ENCODE data around the gene AP3S2. TPM values are rescaled to one million over a fixed set of nuclear protein-coding genes. Genes with fewer than 3 reads are reported as not detected.

Gene AP3S2
- total RNA-seq, 2 experiments from 2014 or later, result 12.4 to 15.3 TPM

DNA sequence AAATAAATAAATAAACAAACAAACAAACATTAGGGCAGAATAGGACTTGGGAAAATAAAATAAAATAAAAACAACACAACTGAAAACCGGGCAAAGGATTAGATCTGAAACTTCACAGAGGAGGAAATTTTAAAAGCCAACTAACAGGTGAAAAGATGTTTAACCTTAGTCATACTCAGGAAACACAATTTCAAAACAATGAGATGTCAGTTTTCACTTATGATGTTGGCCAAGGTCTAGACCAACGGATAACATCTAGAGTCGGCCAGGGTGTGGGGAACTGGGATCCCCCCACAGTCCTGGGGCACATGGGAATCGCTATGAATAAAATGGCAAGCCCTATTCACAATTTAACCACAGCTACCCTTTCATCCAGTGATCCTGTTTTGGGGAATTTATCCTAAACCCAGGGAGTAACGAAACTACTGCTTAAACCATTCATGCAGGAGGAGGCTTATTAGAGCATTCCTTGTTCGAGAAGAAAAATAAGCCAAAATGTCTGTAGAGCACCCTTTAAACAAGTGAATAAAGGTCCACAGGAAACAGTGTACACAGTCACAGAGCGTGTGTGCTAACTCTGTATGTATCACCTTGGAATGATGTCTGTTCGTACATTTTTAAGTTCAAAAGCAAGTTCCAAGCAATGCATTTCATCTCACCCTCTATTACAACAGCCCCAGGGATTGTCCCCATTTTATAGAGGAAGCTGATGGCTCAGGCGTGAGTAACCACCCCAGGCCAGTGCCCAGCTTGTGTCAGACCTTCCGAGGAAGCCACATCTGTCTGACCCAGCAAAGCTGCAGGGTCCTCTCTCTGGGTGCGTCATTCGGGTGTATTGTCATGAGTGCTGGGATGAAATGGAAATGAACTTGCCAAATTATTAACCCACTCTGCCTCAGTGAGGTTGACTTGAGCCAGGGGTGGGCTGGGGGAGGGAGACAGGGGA is 72.9 kb downstream of the AP3S2 start:
- CTCF ChIA-PET, result no interaction called here
- POLR2A ChIA-PET, result no interaction called here
- no peaks in the 10 kb centered on the region for H3K9me3 Mint-ChIP-seq (ENCODE audit: low read depth)
- ATAC-seq, result peak; percentile 23
- no peak for DNase-seq
- H3K4me3 Mint-ChIP-seq, result no peak overlapping the region
- no peak overlapping the region for H3K27ac Mint-ChIP-seq
- no peaks in the 10 kb centered on the region for H3K4me1 Mint-ChIP-seq
- intact Hi-C loops (cut with DNase I, micrococcal nuclease), result no loop called here
- H3K27me3 Mint-ChIP-seq, result peaks cover 29% of the 10 kb centered on the region
- no peaks in the 10 kb centered on the region for H3K36me3 Mint-ChIP-seq (ENCODE audit: low read depth)

DNA sequence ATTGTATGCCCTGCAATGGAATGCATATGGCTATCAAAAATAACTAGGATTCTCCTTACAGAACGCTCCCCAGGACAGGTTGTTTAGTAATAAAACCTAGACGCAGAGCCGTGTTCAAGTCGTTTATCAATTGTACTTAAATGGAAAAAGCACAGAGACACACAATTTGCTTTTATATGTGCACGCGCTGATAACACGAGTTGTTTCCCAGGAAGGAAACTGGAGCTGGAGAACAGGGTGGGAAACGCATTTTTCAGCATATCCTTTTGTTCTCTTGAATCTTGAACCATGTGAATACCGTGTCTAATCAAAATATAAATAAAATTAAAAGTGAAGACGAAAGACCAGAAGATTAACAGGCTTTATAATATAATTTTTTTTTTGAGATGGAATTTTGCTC is 75.5 kb downstream of the AP3S2 start:
- POLR2A ChIA-PET, result no interaction called here
- CTCF ChIA-PET, result no interaction called here
- peaks cover 6% of the 10 kb centered on the region for H3K4me1 Mint-ChIP-seq
- no peaks in the 10 kb centered on the region for H3K9me3 Mint-ChIP-seq (ENCODE audit: low read depth)
- DNase-seq (no peak), ATAC-seq (no peak)
- peaks cover 7% of the 10 kb centered on the region for H3K36me3 Mint-ChIP-seq (ENCODE audit: low read depth)
- H3K27ac Mint-ChIP-seq, result no peak overlapping the region
- intact Hi-C loops (cut with DNase I, micrococcal nuclease), result no loop called here
- H3K4me3 Mint-ChIP-seq, result no peak overlapping the region
- H3K27me3 Mint-ChIP-seq, result peaks cover 43% of the 10 kb centered on the region

GRCh38 chr15:89817701-89818280 is 76.0 kb downstream of the AP3S2 start:
- Mint-ChIP-seq H3K36me3 (ENCODE audit: low read depth) (peaks cover 7% of the 10 kb centered on the region), H3K4me3 (no peak overlapping the region), H3K9me3 (ENCODE audit: low read depth) (no peaks in the 10 kb centered on the region), H3K27me3 (peaks cover 43% of the 10 kb centered on the region), H3K4me1 (peaks cover 6% of the 10 kb centered on the region), H3K27ac (no peak overlapping the region)
- DNase-seq (no peak), ATAC-seq (no peak)
- intact Hi-C loops (cut with DNase I, micrococcal nuclease), result no loop called here
- CTCF ChIA-PET, result interaction anchor here (0.6 kb wide), 1 partner anchor 80 kb away, joined by 3 read pairs; no protein-coding TSS in a partner anchor
- POLR2A ChIA-PET, result no interaction called here

- H3K27ac Mint-ChIP-seq, result no peak overlapping the region
- peak overlapping the region; percentile 61 for H3K4me3 Mint-ChIP-seq
- POLR2A ChIA-PET, result no interaction called here
- peaks cover 33% of the 10 kb centered on the region for H3K27me3 Mint-ChIP-seq
- H3K36me3 Mint-ChIP-seq (ENCODE audit: low read depth), result peaks cover 7% of the 10 kb centered on the region
- no peaks in the 10 kb centered on the region for H3K9me3 Mint-ChIP-seq (ENCODE audit: low read depth)
- CTCF ChIA-PET, result interaction anchor here (0.7 kb wide), 1 partner anchor 747 kb away, joined by 4 read pairs; no protein-coding TSS in a partner anchor
- H3K4me1 Mint-ChIP-seq, result peaks cover 6% of the 10 kb centered on the region
- DNase-seq, result no peak
- no peak for ATAC-seq
- intact Hi-C loops (cut with DNase I, micrococcal nuclease), result no loop called here
Observed at GRCh38 chr15:89815769-89816168, 78.0 kb downstream of the AP3S2 start.

DNA sequence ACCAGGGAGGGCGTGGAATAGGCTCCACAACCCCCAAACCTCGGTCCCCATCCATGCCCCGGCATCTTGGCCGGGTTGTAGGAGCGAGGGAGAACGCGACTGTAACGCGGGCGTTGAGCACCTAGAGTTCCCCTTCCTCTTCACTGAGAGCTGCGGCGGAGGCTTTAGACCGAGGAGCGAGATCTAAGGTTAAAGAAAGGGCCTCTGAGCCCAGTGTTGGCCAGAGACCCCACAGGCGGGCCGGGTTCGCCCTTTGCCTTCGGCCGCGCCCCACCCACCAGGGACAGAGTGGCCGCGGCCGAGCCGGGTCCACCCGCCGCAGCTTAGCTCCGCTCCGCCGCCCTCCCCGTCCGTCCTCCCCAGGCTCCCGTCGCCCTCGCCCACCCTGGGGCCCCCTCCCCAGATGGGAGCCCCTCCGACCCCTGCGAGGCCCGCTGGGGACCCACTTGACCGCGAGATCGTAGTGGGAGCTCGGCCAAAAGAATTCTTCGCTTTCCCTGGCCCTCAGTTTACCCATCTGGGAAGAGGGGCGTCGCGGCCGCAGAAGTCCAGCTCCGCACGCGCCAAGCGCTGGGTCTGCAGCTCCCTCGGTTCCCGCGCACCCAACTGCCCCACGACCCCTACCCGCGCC is 79.6 kb downstream of the AP3S2 start:
- ATAC-seq, result peak; percentile 26
- Mint-ChIP-seq H3K4me3 (peak overlapping the region; percentile 61), H3K36me3 (ENCODE audit: low read depth) (peaks cover 7% of the 10 kb centered on the region), H3K9me3 (ENCODE audit: low read depth) (no peaks in the 10 kb centered on the region), H3K27me3 (peaks cover 29% of the 10 kb centered on the region), H3K4me1 (peaks cover 6% of the 10 kb centered on the region), H3K27ac (no peak overlapping the region)
- ChIA-PET CTCF (interaction anchor here (0.6 to 1.0 kb wide), 2 partner anchors 11 to 162 kb away, joined by 3 read pairs; no protein-coding TSS in a partner anchor), POLR2A (no interaction called here)
- peak; percentile 23 for DNase-seq
- intact Hi-C loops (cut with DNase I, micrococcal nuclease), result no loop called here

GRCh38 chr15:89813381-89814111 is 80.2 kb downstream of the AP3S2 start:
- DNase-seq, result no peak
- ChIA-PET POLR2A (interaction anchor here (0.6 kb wide), 1 partner anchor 218 kb away, joined by 3 read pairs; no protein-coding TSS in a partner anchor), CTCF (interaction anchor here (0.7 to 1.0 kb wide), 2 partner anchors 10 to 39 kb away, joined by 3 read pairs; no protein-coding TSS in a partner anchor)
- intact Hi-C loops (cut with DNase I, micrococcal nuclease), result no loop called here
- H3K9me3 Mint-ChIP-seq (ENCODE audit: low read depth), result no peaks in the 10 kb centered on the region
- H3K4me1 Mint-ChIP-seq, result peaks cover 6% of the 10 kb centered on the region
- peaks cover 7% of the 10 kb centered on the region for H3K36me3 Mint-ChIP-seq (ENCODE audit: low read depth)
- ATAC-seq, result no peak
- no peak overlapping the region for H3K27ac Mint-ChIP-seq
- peaks cover 29% of the 10 kb centered on the region for H3K27me3 Mint-ChIP-seq
- H3K4me3 Mint-ChIP-seq, result peak overlapping the region; percentile 61

DNA sequence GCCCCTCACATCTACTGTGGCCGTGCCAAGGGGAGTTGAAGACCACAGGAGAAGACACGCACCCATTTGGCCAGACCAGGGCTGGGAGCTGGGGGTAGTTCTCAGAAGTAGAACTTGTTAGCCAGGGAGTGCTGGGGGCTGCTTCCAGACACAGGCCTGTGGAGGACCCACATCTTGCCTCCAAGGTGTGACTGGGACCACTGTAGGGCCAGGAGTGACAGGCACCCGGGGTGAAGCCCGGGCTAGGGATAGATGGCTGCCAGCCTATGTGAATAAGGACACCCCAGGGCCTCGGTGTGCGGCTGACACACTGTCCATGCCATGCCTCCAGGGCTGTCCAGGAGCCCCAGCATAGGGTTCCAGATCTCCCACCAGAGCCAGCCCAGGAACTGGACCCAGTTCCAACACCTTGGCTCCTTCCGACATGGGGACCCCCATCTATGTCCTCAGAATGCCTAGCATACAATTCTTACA is 80.9 kb downstream of the AP3S2 start:
- ChIA-PET POLR2A (interaction anchor here (0.6 kb wide), 1 partner anchor 218 kb away, joined by 3 read pairs; no protein-coding TSS in a partner anchor), CTCF (interaction anchor here (0.7 kb wide), 1 partner anchor 40 kb away, joined by 3 read pairs; no protein-coding TSS in a partner anchor)
- H3K9me3 Mint-ChIP-seq (ENCODE audit: low read depth), result no peaks in the 10 kb centered on the region
- ATAC-seq (no peak), DNase-seq (no peak)
- H3K4me1 Mint-ChIP-seq, result peaks cover 6% of the 10 kb centered on the region
- peaks cover 7% of the 10 kb centered on the region for H3K36me3 Mint-ChIP-seq (ENCODE audit: low read depth)
- peaks cover 25% of the 10 kb centered on the region for H3K27me3 Mint-ChIP-seq
- no peak overlapping the region for H3K27ac Mint-ChIP-seq
- intact Hi-C loops (cut with DNase I, micrococcal nuclease), result no loop called here
- no peak overlapping the region for H3K4me3 Mint-ChIP-seq

GRCh38 chr15:89812011-89812846 is 81.6 kb downstream of the AP3S2 start:
- Mint-ChIP-seq H3K36me3 (ENCODE audit: low read depth) (peaks cover 7% of the 10 kb centered on the region), H3K27me3 (peaks cover 24% of the 10 kb centered on the region), H3K27ac (no peak overlapping the region), H3K4me1 (peaks cover 6% of the 10 kb centered on the region), H3K9me3 (ENCODE audit: low read depth) (no peaks in the 10 kb centered on the region), H3K4me3 (no peak overlapping the region)
- intact Hi-C loops (cut with DNase I, micrococcal nuclease), result no loop called here
- ATAC-seq, result no peak
- no peak for DNase-seq
- ChIA-PET CTCF (no interaction called here), POLR2A (interaction anchor here (0.6 kb wide), 1 partner anchor 219 kb away, joined by 3 read pairs; no protein-coding TSS in a partner anchor)

DNA sequence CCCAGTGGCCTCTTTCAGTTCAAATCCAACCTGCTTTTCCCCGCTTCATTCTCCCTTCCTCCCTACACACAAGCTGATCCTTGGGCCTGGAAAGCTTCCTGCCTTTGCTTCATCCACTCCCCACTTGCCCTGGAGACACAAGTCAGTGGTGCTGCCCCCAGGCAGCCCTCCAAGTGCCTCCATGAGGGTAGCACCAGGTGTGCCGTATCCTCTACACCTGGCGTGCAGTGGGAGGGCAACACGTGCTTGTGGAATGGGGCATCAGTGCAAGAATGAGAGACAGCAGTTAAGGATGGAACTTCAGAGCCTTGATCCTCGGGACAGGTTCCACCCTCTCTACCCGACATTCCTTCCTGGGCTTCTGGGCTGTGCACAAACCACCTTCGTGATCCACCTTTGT is 83.0 kb downstream of the AP3S2 start:
- peaks cover 6% of the 10 kb centered on the region for H3K4me1 Mint-ChIP-seq
- no peak overlapping the region for H3K27ac Mint-ChIP-seq
- POLR2A ChIA-PET, result no interaction called here
- ATAC-seq (no peak), DNase-seq (no peak)
- peaks cover 15% of the 10 kb centered on the region for H3K27me3 Mint-ChIP-seq
- intact Hi-C loops (cut with DNase I, micrococcal nuclease), result no loop called here
- H3K9me3 Mint-ChIP-seq (ENCODE audit: low read depth), result no peaks in the 10 kb centered on the region
- CTCF ChIA-PET, result no interaction called here
- no peak overlapping the region for H3K4me3 Mint-ChIP-seq
- peaks cover 7% of the 10 kb centered on the region for H3K36me3 Mint-ChIP-seq (ENCODE audit: low read depth)

DNA sequence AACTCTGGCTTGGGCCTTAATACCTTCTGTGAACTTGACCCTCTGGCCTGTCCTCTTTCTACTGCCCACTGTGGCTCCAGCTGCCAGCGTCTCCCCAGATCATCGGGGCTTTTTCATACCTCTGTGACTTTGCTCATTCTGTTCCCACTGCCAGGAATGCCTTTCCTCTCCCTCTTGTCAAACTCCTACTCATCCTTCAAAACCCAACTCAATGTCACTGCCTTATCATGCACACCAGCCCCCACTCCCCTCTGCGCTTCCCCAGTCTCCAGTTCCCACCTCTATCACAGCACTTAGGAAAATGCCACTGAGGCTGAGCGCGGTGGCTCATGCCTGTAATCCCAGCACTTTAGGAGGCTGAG is 84.0 kb downstream of the AP3S2 start:
- ChIA-PET CTCF (no interaction called here), POLR2A (no interaction called here)
- intact Hi-C loops (cut with DNase I, micrococcal nuclease), result no loop called here
- H3K9me3 Mint-ChIP-seq (ENCODE audit: low read depth), result no peaks in the 10 kb centered on the region
- H3K27ac Mint-ChIP-seq, result no peak overlapping the region
- H3K27me3 Mint-ChIP-seq, result peaks cover 6% of the 10 kb centered on the region
- no peak for DNase-seq
- no peaks in the 10 kb centered on the region for H3K36me3 Mint-ChIP-seq (ENCODE audit: low read depth)
- H3K4me1 Mint-ChIP-seq, result no peaks in the 10 kb centered on the region
- no peak for ATAC-seq
- H3K4me3 Mint-ChIP-seq, result no peak overlapping the region

All from activated CD4-positive, alpha-beta T cell treated with anti-CD3 and anti-CD28 coated beads for 36 hours (primary cell).